C4-2B (cell line): Measurements from ENCODE around the gene RBFOX1.

Source experiments
- CTCF ChIP-seq: fragments of 450-650 bp; conservative IDR thresholded peaks from 2 replicates; pipeline ENCODE4 v1.5.1; 2017; ENCODE audit warnings: mild to moderate bottlenecking
- ZFX ChIP-seq: fragments of 450-650 bp; IDR thresholded peaks from 2 replicates; pipeline ENCODE4 v1.6.1; 2017

GRCh38 chr16:7561908-7562405 is 229.3 kb downstream of the RBFOX1 start:
- no peak for TF ChIP-seq CTCF
- no peak for TF ChIP-seq ZFX
